GM20431 (cell line): Measurements from ENCODE around the gene FABP2.
"Not testable (repeated sequence)": the region's sequence is repeated elsewhere in the genome, so short reads cannot be mapped to it uniquely, and the experiment has no call there.

Source experiments
- in situ Hi-C: fragments of 300-500 bp; cut with MseI, MboI; formaldehyde crosslinking; loops from one replicate; pipeline ENCODE4 v1.15.0; 2020; ENCODE audit warnings: low sequenced_read_pairs; ENCODE audit not compliant: unreplicated experiment

Gene FABP2

DNA sequence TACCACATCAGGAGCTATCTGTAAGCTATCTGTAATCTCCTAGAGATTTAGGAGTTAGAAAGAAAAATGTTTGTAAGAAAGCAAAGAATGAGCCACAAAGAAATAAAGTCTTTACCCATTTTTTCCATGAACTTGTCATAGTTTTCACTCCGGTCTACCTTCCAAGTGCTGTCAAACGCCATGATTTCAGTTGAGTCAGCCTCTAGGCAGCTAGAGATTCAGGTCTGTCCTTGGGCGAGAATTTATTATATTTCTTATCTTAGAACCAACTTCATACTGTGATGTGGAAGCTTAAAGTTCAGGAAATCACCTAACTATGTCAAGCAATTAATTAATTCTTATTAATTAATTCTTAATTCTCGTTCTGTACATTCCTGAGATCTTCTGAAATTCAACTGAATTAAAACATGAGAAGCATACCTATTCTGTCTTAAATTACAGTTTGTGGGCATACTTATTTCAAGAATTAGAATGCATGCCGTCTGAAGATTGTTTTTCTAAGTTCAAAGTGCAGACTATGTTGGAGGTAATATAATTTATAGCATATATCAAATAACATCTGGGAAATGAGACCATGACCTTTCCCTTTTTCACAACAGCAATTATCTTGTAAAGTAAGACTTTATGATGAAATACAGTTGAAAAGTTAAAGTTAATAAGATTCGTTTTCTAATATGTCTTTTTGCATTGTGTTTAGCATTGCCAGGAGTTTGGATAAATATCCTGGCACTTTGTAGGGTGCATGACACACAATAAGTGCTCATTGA is at the start of gene FABP2:
Gene FABP2 (minus strand): TSS at position 218 of the 767 bp plus-strand sequence. CDS start 36 bp downstream, at position 182.
- in situ Hi-C loops, result loop anchor here (25.0 kb wide), 1 partner anchor 165 kb away; no protein-coding TSS in a partner anchor

DNA sequence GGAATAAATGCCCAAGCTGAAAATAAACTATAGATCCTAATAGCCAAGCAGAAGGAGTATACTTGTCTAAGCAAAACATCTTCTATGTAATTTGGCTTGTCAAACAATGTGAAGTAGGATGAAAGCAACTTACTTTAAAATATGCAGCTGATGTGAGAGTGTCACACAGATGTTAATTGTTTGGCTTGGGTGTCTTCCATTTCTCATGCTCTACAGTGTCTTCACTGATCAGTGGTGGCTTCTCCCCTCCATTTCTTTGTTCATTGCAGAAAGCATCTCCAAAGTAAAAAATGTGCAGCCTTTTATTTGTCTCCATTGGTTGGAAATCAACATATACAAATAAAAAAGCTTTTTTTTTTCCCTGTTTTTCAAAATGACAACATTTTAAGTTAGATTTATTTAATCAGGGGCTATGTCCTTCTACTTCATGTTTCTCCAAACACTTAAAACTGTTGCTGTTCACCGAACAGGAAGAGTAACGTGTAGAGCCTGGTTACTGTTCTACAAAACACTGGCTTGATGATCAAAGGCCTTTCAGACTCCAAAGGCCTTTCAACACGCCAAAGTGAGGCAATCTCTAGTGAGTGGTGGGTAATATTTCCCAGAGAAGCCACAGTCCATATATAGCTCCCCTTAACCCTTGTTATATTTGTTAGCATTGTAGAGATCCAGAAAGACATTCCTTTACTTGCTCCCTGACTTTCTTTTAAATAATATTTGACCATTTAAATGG is 49.2 kb upstream of the FABP2 start:
- in situ Hi-C loops, result not testable (repeated sequence)

DNA sequence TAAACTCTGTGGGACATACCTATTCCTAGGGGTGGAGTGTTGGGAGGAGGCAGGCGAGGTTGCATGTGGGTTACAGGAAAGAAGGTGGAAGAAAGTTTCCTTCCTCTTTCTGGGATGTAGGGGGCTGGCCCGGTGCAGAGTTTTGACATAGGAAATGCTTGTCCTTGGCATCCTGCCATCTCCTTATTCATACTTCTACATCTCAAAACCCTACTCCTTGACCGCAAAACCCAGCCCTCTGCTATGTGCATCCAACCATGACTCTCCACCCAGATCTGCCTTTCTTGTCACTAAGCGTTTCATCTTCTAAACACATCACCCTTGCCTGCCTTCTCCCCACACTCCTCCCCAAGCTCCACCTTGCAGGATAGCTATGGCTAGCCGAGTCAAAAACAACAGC is 48.5 kb upstream of the FABP2 start:
- in situ Hi-C loops, result not testable (repeated sequence)

DNA sequence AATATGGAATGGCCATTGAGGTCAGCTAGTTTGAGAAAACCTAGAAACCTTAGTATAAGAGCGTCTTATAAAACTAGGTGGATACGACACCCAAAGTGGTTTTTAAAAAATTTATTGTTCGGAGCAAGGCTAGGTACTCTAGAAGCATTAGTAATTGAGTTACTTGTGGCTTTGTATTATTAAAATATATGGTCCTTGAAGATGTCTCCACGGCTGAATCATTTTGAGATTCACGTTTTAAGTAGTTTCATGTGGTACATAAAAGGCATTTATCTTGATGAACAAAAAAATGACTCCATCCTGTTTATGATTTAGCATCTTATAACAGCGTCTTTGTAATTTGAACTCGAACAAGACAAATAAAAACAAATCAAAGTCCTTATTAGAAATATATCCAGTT is 44.9 kb upstream of the FABP2 start:
- in situ Hi-C loops, result not testable (repeated sequence)

DNA sequence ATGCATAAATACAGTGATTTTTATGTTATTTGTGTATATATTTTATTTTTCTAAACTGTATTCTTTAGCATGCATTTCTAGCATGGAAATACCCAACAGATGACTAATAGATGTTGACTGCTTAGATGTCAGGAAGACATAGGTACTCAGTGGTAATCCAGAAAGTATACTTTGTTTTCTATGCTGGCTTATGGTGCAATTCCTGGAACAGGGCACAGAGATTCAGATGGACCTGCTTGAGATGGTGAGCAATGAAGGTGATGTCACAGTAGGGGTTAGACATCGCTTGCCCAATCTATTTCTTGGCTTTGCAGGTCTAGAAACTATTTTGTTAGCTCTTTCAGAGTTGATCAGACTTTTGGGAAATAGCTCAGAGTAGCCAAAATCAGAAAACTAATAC is 42.3 kb upstream of the FABP2 start:
- in situ Hi-C loops, result not testable (repeated sequence)

GRCh38 chr4:119363372-119363771 is 41.4 kb upstream of the FABP2 start:
- in situ Hi-C loops, result not testable (repeated sequence)

DNA sequence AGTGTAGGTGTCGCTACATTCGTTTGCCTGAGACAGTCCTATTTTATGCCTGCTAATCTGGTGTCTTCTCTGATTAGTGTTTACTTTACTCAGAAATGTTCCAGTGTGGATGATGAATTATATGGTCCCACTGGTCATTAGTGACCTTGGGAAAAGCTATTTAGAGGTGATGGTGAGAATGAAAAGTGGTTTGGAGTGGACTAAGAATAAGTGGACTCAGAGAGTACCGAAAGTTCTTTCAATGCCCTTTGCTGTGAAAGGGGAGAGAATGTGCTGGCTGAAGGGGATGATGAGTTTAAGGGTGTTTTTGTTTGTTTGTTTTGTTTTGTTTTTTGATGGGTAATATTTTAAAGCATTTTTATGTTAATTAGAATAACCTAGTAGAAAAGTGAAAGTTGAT is 40.5 kb upstream of the FABP2 start:
- in situ Hi-C loops, result not testable (repeated sequence)

GRCh38 chr4:119359873-119360272 is 37.9 kb upstream of the FABP2 start:
- in situ Hi-C loops, result not testable (repeated sequence)

- in situ Hi-C loops, result not testable (repeated sequence)
Observed at GRCh38 chr4:119356796-119357195, 34.9 kb upstream of the FABP2 start.

DNA sequence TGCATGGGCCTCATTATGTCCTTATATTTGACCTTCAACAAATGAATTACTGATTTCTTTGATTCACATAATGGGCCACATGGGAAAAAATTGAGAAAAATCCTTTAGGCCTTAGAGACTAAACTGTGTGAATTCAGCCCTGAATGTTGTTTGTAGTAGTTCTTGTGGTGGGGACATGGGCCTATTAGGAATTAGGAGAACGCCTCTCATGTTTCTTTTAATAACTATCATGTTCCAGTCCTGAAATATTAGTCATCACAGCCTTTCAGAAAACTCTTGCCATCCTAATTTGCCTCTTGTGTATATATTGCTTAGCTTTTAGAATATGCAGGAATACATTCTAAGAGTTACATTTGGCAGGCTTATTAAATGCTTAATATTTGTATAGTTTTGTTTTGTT is 34.1 kb upstream of the FABP2 start:
- in situ Hi-C loops, result not testable (repeated sequence)

DNA sequence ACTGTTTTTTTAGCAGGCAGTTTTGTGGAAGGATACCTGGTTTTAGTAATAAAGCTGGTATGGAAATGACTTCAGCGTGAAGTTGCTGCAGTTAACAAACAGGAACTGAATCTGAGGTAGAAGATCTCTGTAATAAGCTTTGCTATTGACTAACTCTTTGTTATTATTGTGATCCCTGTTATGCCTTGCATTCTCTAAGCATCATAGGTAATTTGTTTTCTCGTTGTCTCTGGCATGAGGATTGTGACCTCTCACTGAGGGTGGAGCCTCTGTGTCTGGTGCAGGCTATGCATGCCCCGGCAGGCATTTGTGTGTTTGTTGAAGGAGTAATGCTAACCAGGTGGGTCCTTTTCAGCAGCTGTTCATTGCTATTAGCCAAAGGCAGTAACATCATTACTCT is 31.4 kb upstream of the FABP2 start:
- in situ Hi-C loops, result not testable (repeated sequence)

DNA sequence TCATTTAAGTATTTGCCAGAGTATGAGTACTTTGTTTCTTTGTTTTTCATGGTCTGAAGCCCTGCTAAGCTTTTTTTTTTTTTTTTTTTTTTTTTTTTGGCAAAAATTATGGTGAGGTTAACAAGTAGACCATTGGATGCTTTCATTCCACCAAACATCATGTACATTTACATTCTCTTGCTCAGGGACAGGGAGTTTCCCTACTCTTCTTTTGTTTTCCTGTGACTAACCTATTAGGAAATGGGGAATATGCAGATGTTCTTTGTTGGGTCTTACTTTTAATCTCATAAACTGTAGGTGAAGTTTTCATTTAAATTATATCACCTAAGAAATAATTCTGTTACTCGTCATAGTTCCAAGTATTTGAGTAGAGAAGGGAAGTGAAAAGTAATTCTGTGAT is 26.2 kb upstream of the FABP2 start:
- in situ Hi-C loops, result not testable (repeated sequence)

DNA sequence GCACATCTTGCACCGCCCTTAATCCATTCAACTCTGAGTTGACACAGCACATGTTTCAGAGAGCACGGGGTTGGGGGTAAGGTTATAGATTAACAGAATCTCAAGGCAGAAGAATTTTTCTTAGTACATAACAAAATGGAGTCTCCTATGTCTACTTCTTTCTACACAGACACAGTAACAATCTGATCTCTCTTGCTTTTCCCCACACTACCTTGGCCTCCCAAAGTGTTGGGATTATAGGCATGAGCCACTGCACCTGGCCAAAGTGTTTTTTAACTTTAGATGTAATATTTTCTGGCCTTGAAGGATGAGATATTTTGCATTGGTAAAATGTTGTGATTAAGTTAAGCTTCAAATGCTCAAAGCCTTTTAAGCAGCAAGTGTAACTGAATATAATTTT is 21.4 kb upstream of the FABP2 start:
- in situ Hi-C loops, result not testable (repeated sequence)

DNA sequence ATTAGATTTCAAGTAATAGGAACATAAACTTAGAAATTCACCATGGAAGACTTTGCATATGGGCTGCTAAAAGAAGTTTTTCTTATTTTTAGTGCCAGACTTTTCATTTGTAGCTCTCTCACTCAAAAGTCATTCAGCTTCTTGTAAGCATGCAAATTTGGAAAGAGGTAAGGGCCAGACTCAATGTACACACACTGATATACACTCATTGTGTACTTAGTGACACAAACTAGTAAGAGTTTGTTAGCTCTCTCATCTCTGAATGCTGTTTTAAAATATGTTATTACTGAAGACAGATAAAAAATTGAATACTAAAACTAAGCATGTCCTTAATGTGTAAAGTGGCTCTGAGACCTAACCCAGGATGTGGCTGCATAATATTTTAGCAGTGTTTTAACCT is 18.0 kb upstream of the FABP2 start:
- in situ Hi-C loops, result not testable (repeated sequence)

DNA sequence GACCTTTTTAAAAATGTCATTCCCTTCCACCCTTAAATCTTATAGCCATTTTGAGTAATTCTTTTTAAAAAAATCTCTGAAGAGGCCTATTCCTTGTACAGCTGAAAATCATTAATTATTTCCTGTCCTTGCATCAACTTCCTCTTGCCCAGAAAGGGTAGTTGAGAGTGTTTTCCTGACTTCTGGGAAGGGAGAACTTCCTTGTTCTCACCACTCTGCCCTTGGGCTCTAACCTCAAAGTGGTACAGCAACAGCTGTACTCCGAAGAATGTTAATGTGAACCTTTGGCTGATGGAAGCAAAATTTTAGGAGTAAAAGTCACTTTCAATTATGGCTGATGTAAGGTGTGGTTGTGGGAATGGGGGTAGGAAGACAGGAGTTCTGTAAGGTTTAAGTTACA is 15.1 kb upstream of the FABP2 start:
- in situ Hi-C loops, result no loop called here

DNA sequence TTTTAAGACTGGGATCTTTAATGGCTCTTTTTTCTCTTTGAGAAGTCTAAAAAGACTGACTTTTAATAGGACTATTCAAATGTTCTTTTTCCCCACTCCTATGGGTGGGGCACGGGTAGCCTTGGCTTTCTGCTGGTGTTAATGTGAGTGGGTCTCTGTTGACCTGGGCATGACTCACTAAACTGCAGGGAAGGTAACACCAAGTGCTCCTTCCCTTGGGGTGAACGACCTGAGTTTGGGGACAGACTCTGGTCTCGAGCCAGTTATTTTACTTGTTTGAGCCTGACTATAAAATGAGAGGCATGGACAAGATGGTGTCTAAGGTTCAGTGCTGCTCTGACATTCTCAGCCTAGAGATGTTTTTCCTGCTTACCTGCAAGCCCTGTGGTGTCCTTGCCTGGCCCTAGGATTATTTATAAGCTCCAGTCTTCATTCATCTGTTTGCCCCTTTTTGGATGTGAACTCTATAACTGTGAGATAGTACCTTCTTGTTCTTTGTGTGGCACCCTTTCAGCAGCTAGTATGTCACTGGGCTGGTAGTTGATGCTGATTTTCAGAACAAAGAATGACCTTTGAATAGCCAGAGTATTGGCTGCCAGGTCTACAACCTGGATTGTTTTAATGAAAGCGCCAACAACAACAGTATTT is 14.5 kb upstream of the FABP2 start:
- in situ Hi-C loops, result not testable (repeated sequence)

DNA sequence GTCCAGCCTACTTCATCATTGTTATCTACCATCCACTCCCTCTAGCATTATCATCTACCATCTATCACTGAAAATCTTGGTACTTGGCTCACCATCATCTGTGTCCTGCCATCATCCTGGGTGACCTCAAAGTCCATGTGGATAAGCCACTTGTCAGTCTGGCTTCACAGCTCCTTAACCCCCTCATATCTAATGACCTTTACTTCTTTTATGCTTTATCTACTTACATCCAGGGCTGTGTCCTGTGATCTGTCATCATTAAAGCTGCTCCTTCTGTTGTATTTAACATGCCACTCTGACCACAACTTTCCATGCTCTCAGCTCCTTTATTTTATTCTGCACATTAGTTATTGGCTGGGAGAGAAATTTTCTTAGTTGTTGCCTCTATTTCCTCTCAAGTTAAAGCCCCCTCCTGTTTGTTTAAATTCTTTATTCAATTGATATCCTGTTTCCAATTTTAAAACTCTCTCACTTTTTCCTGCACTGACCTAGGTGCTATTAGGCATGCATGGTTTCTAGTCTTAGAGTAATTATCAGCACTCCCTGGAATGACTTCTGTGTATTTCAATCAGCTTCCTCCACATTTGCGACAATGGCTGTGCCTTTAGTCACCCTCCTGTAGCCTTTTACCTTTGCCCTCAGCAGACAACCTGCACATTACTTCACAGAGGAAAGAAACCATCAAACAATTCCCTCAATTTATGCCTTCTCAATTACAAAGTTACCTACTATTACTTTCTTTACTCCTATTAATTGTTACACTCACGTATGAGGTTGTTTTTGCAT is 8.1 kb upstream of the FABP2 start:
- in situ Hi-C loops, result no loop called here

GRCh38 chr4:119328695-119329094 is 6.8 kb upstream of the FABP2 start:
- in situ Hi-C loops, result no loop called here

DNA sequence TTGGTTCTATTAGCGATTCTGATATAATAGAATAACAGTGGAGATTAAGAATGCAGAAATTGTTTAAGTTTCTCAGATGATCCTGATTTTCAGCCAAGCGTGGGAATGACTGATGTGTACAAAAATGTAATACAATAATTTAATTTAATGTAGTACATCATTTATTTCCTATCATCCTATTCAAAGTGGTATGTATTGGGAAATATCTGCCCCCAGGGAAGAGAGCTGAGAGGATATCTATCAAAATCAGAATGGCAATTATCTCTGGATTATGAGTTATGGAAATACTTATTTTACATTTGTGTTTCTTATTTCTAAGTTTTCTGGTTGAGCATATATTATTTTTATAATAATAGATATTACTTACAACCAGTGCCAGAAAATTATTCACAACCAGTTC is 3.9 kb downstream of the FABP2 start:
- in situ Hi-C loops, result loop anchor here (25.0 kb wide), 1 partner anchor 169 kb away; no protein-coding TSS in a partner anchor

DNA sequence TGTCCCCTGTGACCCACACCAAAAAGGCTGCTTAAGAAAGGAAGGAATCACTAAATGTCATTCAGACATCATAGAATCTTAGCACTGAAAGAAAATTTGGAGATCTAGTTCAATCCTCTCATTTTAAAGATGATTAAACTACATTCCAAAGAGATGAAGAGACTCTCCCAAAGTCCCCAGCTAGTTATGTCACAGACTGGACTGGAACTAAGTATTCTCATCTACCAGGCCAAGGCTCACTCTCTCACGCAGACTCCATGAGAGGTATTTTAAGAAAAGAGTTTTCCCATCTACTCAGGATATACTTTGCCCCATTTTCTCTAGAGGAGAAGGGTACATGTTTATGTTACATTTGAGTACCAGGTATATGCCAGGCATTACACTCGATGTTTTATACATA is 6.9 kb downstream of the FABP2 start:
- in situ Hi-C loops, result loop anchor here (25.0 kb wide), 1 partner anchor 172 kb away; no protein-coding TSS in a partner anchor
